Panc1 (cell line): ENCODE data around the gene MYRFL. TPM values are rescaled to one million over a fixed set of nuclear protein-coding genes. Genes with fewer than 3 reads are reported as not detected.

ENCODE experiments used
- ATAC-seq: fragments of 200-7000 bp; cut with Tn5 transposase; 2 replicates; pipeline ENCODE4 v1.9.1; 2020; ENCODE audit warnings: mild to moderate bottlenecking, moderate library complexity
- BruUV-seq: library from RNA; stranded (reverse); fragments of 400-500 nt; replicated peaks from 2 replicates; lab custom pipeline; 2021; lab: Mats Ljungman, UMichigan
- CTCF ChIA-PET: fragments of 300-600 bp; sonication (Branson Sonifier 250); formaldehyde crosslinking; loops from one replicate; lab custom pipeline; 2022; ENCODE audit warnings: antibody characterized with exemption; lab: Charles Lee
- POLR2A ChIA-PET: fragments of 300-600 bp; sonication (Branson Sonifier 250); formaldehyde crosslinking; loops from one replicate; lab custom pipeline; 2022; ENCODE audit warnings: antibody characterized with exemption; lab: Charles Lee
- DNase-seq: peaks from one replicate; pipeline ENCODE4 v3.0.0-alpha.2; 2010; ENCODE audit warnings: low read depth, low spot score
- H3K27ac ChIP-seq: 2 replicates; pipeline ENCODE4 v1.5.1; 2011; ENCODE audit warnings: mild to moderate bottlenecking, low read length, inconsistent platforms
- H3K27me3 ChIP-seq: fragments of 200-500 bp; sonication (Bioruptor generic); 2 replicates; pipeline ENCODE4 v1.6.0; 2014; ENCODE audit warnings: low read length, inconsistent platforms; ENCODE audit not compliant: control insufficient read depth, insufficient read depth
- H3K36me3 ChIP-seq: fragments of 200-500 bp; sonication (Bioruptor generic); 2 replicates; pipeline ENCODE4 v1.5.1; 2014; ENCODE audit warnings: inconsistent platforms, mild to moderate bottlenecking, low read length, moderate library complexity; ENCODE audit not compliant: control insufficient read depth, insufficient read depth
- H3K4me1 ChIP-seq: 2 replicates; pipeline ENCODE4 v1.5.1; 2011; ENCODE audit warnings: inconsistent platforms, mild to moderate bottlenecking, low read length, moderate library complexity; ENCODE audit not compliant: control insufficient read depth, insufficient read depth
- H3K4me3 ChIP-seq, 2 experiments: 2 replicates each; pipeline ENCODE4 v1.5.1; 2011 to 2012; ENCODE audit warnings: low read depth in 2 of 2, low read length in 2 of 2, mild to moderate bottlenecking in 2 of 2, inconsistent platforms in 1 of 2, moderate library complexity in 1 of 2
- H3K9me3 ChIP-seq: fragments of 200-500 bp; sonication (Bioruptor generic); 2 replicates; pipeline ENCODE4 v1.5.1; 2014; ENCODE audit warnings: low read depth, mild to moderate bottlenecking, inconsistent platforms, low read length, moderate library complexity; ENCODE audit not compliant: control insufficient read depth, insufficient read depth
- POLR2AphosphoS5 ChIP-seq: IDR thresholded peaks from 2 replicates; pipeline ENCODE4 v1.6.1; 2012; ENCODE audit warnings: mild to moderate bottlenecking, low read depth, low read length, moderate library complexity
- SIN3A ChIP-seq: IDR thresholded peaks from 2 replicates; pipeline ENCODE4 v1.6.1; 2012; ENCODE audit warnings: low read depth, mild to moderate bottlenecking, low read length, moderate library complexity, borderline replicate concordance; ENCODE audit not compliant: insufficient read depth
- TCF7L2 ChIP-seq: IDR thresholded peaks from 2 replicates; pipeline ENCODE4 v1.6.1; 2011; ENCODE audit warnings: mild to moderate bottlenecking, low read depth, low read length, inconsistent platforms
- in situ Hi-C: cut with HindIII; loops from 2 replicates; pipeline ENCODE4 v1.10.0; 2016; ENCODE audit warnings: low sequenced_read_pairs, low pct_unique_long_range_greater_than_20kb
- intact Hi-C: fragments of 100-400 bp; cut with micrococcal nuclease; formaldehyde crosslinking; loops from one replicate; pipeline ENCODE4 v1.10.0; 2022; ENCODE audit not compliant: unreplicated experiment
- total RNA-seq: library from RNA; stranded (reverse); gene quantifications from one replicate; pipeline ENCODE4 v1.2.1, GENCODE V29; 2021; ENCODE audit not compliant: unreplicated experiment
- TF ChIP-seq, protein P1 (sequence below), 2 experiments: IDR thresholded peaks; 2 replicates each; pipeline ENCODE4 v1.6.1; 2011 to 2012; ENCODE audit warnings: low read depth in 2 of 2, control low read depth in 1 of 2, low read length in 1 of 2, mild to moderate bottlenecking in 1 of 2, moderate library complexity in 1 of 2; ENCODE audit not compliant: insufficient read depth in 1 of 2
- TF ChIP-seq, protein P2 (sequence below): fragments of 450-650 bp; IDR thresholded peaks from 2 replicates; pipeline ENCODE4 v1.5.1; 2017; ENCODE audit warnings: mild to moderate bottlenecking

Gene MYRFL
- total RNA-seq, 1 experiment from 2014 or later, result not detected

DNA sequence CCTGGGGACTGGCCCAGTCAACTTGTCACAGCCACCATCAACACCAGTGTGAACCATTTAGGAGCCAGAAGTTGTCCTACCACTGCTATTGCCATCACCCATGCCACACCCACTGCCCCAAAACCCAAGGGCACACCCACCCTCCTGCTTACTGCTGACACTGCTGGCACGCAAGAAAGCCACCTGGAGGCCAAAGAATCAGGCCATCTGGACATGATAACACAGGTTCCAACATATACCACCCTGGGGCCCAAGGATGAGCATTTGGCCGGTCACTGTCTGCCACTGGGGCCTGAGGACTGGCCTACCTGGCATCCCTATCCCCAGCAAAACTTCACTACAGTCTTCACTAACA is 181.6 kb downstream of the MYRFL start:
- ATAC-seq, result no peak
- Histone ChIP-seq H3K27me3 (no peaks in the 10 kb centered on the region), H3K9me3 (no peaks in the 10 kb centered on the region), H3K36me3 (no peaks in the 10 kb centered on the region), H3K4me1 (no peaks in the 10 kb centered on the region), H3K27ac (no peak overlapping the region), H3K4me3 (no peak overlapping the region)
- CTCF ChIA-PET, result no interaction called here
- intact Hi-C loops, result no loop called here
- in situ Hi-C loops, result no loop called here
- POLR2A ChIA-PET, result no interaction called here
- TF ChIP-seq, protein P1, sequence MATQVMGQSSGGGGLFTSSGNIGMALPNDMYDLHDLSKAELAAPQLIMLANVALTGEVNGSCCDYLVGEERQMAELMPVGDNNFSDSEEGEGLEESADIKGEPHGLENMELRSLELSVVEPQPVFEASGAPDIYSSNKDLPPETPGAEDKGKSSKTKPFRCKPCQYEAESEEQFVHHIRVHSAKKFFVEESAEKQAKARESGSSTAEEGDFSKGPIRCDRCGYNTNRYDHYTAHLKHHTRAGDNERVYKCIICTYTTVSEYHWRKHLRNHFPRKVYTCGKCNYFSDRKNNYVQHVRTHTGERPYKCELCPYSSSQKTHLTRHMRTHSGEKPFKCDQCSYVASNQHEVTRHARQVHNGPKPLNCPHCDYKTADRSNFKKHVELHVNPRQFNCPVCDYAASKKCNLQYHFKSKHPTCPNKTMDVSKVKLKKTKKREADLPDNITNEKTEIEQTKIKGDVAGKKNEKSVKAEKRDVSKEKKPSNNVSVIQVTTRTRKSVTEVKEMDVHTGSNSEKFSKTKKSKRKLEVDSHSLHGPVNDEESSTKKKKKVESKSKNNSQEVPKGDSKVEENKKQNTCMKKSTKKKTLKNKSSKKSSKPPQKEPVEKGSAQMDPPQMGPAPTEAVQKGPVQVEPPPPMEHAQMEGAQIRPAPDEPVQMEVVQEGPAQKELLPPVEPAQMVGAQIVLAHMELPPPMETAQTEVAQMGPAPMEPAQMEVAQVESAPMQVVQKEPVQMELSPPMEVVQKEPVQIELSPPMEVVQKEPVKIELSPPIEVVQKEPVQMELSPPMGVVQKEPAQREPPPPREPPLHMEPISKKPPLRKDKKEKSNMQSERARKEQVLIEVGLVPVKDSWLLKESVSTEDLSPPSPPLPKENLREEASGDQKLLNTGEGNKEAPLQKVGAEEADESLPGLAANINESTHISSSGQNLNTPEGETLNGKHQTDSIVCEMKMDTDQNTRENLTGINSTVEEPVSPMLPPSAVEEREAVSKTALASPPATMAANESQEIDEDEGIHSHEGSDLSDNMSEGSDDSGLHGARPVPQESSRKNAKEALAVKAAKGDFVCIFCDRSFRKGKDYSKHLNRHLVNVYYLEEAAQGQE (IDR thresholded peaks at IDR 0.05; ENCODE audit: insufficient read depth in 1 of 2, low read depth in 2 of 2, low read length in 1 of 2), result no peak
- TF ChIP-seq, protein P2, sequence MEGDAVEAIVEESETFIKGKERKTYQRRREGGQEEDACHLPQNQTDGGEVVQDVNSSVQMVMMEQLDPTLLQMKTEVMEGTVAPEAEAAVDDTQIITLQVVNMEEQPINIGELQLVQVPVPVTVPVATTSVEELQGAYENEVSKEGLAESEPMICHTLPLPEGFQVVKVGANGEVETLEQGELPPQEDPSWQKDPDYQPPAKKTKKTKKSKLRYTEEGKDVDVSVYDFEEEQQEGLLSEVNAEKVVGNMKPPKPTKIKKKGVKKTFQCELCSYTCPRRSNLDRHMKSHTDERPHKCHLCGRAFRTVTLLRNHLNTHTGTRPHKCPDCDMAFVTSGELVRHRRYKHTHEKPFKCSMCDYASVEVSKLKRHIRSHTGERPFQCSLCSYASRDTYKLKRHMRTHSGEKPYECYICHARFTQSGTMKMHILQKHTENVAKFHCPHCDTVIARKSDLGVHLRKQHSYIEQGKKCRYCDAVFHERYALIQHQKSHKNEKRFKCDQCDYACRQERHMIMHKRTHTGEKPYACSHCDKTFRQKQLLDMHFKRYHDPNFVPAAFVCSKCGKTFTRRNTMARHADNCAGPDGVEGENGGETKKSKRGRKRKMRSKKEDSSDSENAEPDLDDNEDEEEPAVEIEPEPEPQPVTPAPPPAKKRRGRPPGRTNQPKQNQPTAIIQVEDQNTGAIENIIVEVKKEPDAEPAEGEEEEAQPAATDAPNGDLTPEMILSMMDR, result no peak
- no peak for TF ChIP-seq POLR2AphosphoS5
- TF ChIP-seq TCF7L2, result no peak
- no peak for TF ChIP-seq SIN3A
- DNase-seq, result no peak
- BruUV-seq, result no TSS peak

DNA sequence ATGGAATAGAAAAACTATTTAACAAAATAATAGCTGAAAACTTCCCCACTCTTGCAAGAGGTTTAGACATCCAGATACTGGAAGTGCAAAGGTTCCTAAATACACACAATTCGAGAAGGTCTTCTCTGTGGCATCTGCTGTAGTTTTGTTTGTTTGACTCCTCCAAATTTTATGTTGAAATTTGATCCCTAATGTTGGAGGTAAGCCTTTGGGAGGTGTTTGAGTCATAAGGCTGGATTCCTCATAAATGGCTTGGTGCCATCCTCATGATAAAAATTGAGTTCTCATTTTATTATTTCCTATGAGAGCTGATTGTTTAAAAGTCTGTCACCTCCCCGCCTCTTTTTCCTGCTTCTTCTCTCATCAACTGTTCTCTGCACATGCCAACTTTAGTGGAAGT is 182.7 kb downstream of the MYRFL start:
- POLR2A ChIA-PET, result no interaction called here
- DNase-seq (no peak), ATAC-seq (no peak)
- in situ Hi-C loops (no loop called here), intact Hi-C loops (no loop called here)
- H3K4me1 ChIP-seq, result no peaks in the 10 kb centered on the region
- no peaks in the 10 kb centered on the region for H3K27me3 ChIP-seq
- TF ChIP-seq, protein P1 (IDR thresholded peaks at IDR 0.05; ENCODE audit: insufficient read depth in 1 of 2, low read depth in 2 of 2, low read length in 1 of 2), result no peak
- TF ChIP-seq, protein P2, result no peak
- TF ChIP-seq TCF7L2 (no peak), SIN3A (no peak), POLR2AphosphoS5 (no peak)
- no peak overlapping the region for H3K4me3 ChIP-seq
- H3K36me3 ChIP-seq, result no peaks in the 10 kb centered on the region
- CTCF ChIA-PET, result interaction anchor here (0.7 kb wide), 1 partner anchor 497 kb away, joined by 3 read pairs; no protein-coding TSS in a partner anchor
- no peaks in the 10 kb centered on the region for H3K9me3 ChIP-seq
- BruUV-seq, result no TSS peak
- no peak overlapping the region for H3K27ac ChIP-seq

Other genes starting within 250 kb of the MYRFL start
- 270 TPM for gene CCT2, start 239.8 kb upstream of the MYRFL start, total RNA-seq
- not detected for gene LRRC10, start 214.3 kb upstream of the MYRFL start, total RNA-seq
- gene BEST3, start 125.9 kb upstream of the MYRFL start, total RNA-seq, result 0.67 TPM
- gene RAB3IP, start 86.4 kb upstream of the MYRFL start, total RNA-seq, result 22.9 TPM